NT2/D1 (cell line): ENCODE measurements around the gene GDNF.

Experiments used
- DNase-seq: peaks from one replicate; pipeline ENCODE4 v3.0.0-alpha.2; 2011; ENCODE audit warnings: low read depth, low spot score
- H3K27me3 ChIP-seq: 2 replicates; pipeline ENCODE4 v1.6.0; 2011; ENCODE audit warnings: mild to moderate bottlenecking; ENCODE audit not compliant: insufficient read length, insufficient read depth
- H3K36me3 ChIP-seq: 2 replicates; pipeline ENCODE4 v1.6.1; 2011; ENCODE audit warnings: mild to moderate bottlenecking, low read length, mixed read lengths; ENCODE audit not compliant: insufficient read depth, insufficient read length
- H3K4me1 ChIP-seq: 2 replicates; pipeline ENCODE4 v1.5.1; 2011; ENCODE audit not compliant: insufficient read depth, insufficient read length
- H3K4me3 ChIP-seq: 2 replicates; pipeline ENCODE4 v1.5.1; 2011; ENCODE audit warnings: low read depth; ENCODE audit not compliant: insufficient read length
- H3K9ac ChIP-seq: 2 replicates; pipeline ENCODE4 v1.6.0; 2011; ENCODE audit warnings: low read depth; ENCODE audit not compliant: insufficient read length
- H3K9me3 ChIP-seq: 2 replicates; pipeline ENCODE4 v1.5.1; 2011; ENCODE audit warnings: mild to moderate bottlenecking, low read length; ENCODE audit not compliant: insufficient read depth
- SUZ12 ChIP-seq: IDR thresholded peaks from 2 replicates; pipeline ENCODE4 v1.6.1; 2011; ENCODE audit not compliant: insufficient read length, insufficient read depth; ENCODE audit errors: extremely low read depth
- YY1 ChIP-seq: IDR thresholded peaks from 2 replicates; pipeline ENCODE4 v1.6.1; 2011; ENCODE audit not compliant: insufficient read length, insufficient read depth
- ZNF274 ChIP-seq: IDR thresholded peaks from 2 replicates; pipeline ENCODE4 v1.6.1; 2011; ENCODE audit warnings: mild to moderate bottlenecking, low read depth, low read length

GDNF gene

DNA sequence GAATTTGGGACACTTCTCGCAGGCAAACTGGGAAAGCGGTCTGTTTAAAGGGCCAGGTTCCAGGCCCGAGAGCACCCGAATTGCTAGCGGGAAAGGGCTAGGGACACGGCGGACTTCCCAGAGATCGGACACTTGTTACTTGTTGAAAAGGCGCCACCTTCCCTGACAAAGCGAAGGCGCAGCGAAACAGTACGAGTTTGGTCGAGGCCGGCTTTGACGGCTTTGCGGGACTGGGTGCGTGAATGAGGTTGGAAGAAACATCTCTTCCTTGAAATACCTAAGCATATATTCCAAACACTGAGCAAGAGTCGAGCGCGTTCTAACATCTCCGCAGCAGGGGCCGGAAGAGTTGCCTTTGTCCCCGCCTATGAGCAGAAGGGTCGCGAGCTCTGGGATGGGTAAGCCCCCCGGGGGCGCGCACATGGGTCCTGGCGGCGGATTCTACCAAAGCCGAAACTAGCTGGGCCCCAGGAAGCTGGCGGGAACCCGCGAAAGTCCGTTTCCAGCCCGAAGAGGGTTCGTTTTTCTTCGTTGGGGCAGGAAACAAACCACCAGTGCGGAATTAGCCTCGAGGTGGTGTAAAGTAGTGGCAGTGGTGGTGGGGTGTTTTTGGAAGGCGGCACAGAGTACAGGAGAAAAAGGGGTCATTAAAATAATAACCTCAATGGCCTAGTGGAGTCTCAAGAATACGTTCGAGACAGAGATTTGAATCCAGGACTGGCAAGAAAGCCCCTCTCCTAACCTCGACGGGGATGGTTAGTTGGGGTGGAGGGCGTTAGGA lies 1.5 kb downstream of the GDNF start:
- Histone ChIP-seq H3K4me1 (peaks cover 2% of the 10 kb centered on the region), H3K4me3 (peak overlapping the region; percentile 37), H3K27me3 (peaks cover 91% of the 10 kb centered on the region), H3K9me3 (0 out of 2 replicates have a peak, but pooled peaks cover 6% of the 10 kb centered on the region), H3K9ac (no peak overlapping the region), H3K36me3 (no peaks in the 10 kb centered on the region)
- TF ChIP-seq SUZ12, result peak; percentile 52
- no peak for TF ChIP-seq ZNF274
- DNase-seq, result no peak

DNA sequence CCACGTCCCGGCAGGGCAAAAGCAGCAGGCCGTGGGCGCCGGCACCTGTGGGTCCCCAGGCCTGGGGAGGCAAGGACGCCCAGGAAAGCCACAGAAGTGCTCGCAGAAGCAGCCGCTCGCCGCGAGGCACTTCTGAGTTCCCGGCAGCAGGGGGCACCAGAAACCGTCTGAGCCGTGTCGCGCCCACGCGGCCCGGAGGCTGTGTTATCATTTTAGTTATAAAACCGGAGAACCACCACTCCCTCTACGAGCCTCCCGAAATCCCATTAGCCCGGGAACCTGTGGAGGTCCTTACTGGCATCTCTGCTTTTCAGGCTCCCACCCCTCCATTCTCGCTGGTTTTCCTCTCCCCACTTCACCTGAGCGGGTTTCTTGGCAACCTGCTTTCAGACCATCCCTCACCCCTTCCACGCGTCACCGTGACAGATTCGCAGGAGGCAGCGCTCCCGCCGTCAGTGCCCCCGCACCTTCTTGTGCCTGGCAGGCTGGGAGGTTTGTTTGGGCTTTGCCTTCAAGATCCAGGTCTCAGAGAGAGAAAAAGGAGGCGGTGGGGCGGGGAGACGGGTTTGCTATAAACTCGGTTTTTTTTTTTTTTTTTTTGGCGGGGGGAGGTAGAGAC lies 2.3 kb downstream of the GDNF start:
- H3K27me3 ChIP-seq, result peaks cover 99% of the 10 kb centered on the region
- H3K4me3 ChIP-seq, result peak overlapping the region; percentile 37
- H3K9ac ChIP-seq, result peak overlapping the region; percentile 56
- DNase-seq, result no peak
- H3K36me3 ChIP-seq, result peaks cover 2% of the 10 kb centered on the region
- H3K4me1 ChIP-seq, result peaks cover 2% of the 10 kb centered on the region
- TF ChIP-seq SUZ12 (no peak), ZNF274 (no peak), YY1 (no peak)
- 0 out of 2 replicates have a peak, but pooled peaks cover 6% of the 10 kb centered on the region for H3K9me3 ChIP-seq

DNA sequence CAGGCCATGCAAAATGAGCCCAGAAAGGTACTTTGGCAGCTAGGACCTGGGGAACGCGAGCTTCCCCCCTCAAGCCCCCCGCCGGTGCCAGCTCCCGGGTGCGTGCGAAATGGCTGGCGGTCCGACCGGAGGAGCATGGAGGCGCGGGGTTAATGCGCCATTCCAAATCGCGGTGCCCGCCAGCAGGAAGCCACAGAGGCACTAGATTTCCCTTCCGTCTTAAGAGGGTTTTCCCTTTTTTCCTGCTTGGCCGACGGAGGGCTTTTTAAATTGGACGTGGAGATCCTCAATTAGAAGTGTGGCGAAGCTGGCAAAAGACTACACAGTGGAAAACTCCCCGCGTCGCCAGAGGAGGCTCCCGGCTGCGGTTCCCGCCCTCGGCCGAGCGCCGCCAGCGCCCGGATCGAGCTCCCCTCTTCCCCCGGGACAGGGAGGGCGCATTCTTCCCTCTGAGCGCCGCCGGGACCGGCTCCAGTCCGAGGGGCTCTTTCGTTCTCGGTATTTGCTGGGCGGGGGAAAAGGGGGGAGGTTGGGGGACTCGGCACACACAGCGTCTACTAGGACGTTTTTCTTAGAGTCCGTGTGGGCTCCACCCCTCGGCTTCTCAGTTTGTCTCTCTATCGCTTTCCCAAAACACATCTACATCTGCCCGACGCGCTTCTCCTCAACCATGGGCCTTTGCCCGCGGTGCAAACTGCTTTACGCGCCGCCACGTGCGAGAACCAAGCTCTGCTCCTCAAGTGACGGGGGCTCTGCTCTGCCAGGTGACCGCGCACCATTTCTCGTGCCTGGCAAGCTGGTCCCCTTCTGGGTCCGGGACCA lies 3.0 kb downstream of the GDNF start:
- Histone ChIP-seq H3K27me3 (peaks cover 96% of the 10 kb centered on the region), H3K36me3 (peaks cover 2% of the 10 kb centered on the region), H3K4me1 (peaks cover 2% of the 10 kb centered on the region), H3K9me3 (0 out of 2 replicates have a peak, but pooled peaks cover 6% of the 10 kb centered on the region), H3K9ac (peak overlapping the region; percentile 61), H3K4me3 (peak overlapping the region; percentile 37)
- no peak for DNase-seq
- TF ChIP-seq YY1, result no peak
- no peak for TF ChIP-seq ZNF274
- no peak for TF ChIP-seq SUZ12

- TF ChIP-seq SUZ12 (no peak), YY1 (no peak), ZNF274 (no peak)
- peaks cover 2% of the 10 kb centered on the region for H3K36me3 ChIP-seq
- H3K4me1 ChIP-seq, result peaks cover 2% of the 10 kb centered on the region
- H3K27me3 ChIP-seq, result peaks cover 90% of the 10 kb centered on the region
- 0 out of 2 replicates have a peak, but pooled peaks cover 6% of the 10 kb centered on the region for H3K9me3 ChIP-seq
- peak overlapping the region; percentile 37 for H3K4me3 ChIP-seq
- peak overlapping the region; percentile 61 for H3K9ac ChIP-seq
- no peak for DNase-seq
Measured at GRCh38 chr5:37836235-37836591, 3.6 kb downstream of the GDNF start.

GRCh38 chr5:37835380-37835973 lies 4.4 kb downstream of the GDNF start:
- H3K4me3 ChIP-seq, result no peak overlapping the region
- no peak for DNase-seq
- 0 out of 2 replicates have a peak, but pooled peaks cover 6% of the 10 kb centered on the region for H3K9me3 ChIP-seq
- TF ChIP-seq YY1 (no peak), ZNF274 (no peak), SUZ12 (no peak)
- H3K27me3 ChIP-seq, result peaks cover 83% of the 10 kb centered on the region
- peaks cover 2% of the 10 kb centered on the region for H3K4me1 ChIP-seq
- H3K36me3 ChIP-seq, result peaks cover 2% of the 10 kb centered on the region
- H3K9ac ChIP-seq, result no peak overlapping the region

- no peak for DNase-seq
- Histone ChIP-seq H3K4me3 (peak overlapping the region; percentile 54), H3K36me3 (peaks cover 2% of the 10 kb centered on the region), H3K4me1 (peaks cover 2% of the 10 kb centered on the region), H3K27me3 (peaks cover 77% of the 10 kb centered on the region), H3K9ac (peak overlapping the region; percentile 42), H3K9me3 (0 out of 2 replicates have a peak, but pooled peaks cover 6% of the 10 kb centered on the region)
- TF ChIP-seq YY1 (no peak), ZNF274 (no peak), SUZ12 (no peak)
Measured at GRCh38 chr5:37834542-37835379, 5.1 kb downstream of the GDNF start.
